Loucy (cell line): ENCODE measurements around the gene FAR2.

Experiments
- EZH2phosphoT487 ChIP-seq: fragments of 200-600 bp; IDR thresholded peaks from 2 replicates; pipeline ENCODE4 v1.6.1; 2018; ENCODE audit warnings: antibody characterized with exemption, mild to moderate bottlenecking, moderate library complexity, borderline replicate concordance
- TF ChIP-seq, protein P1 (sequence below): fragments of 200-600 bp; sonication (generic); conservative IDR thresholded peaks from 2 replicates; pipeline ENCODE4 v1.5.1; 2014; ENCODE audit warnings: mild to moderate bottlenecking, antibody characterized with exemption, low read length

DNA sequence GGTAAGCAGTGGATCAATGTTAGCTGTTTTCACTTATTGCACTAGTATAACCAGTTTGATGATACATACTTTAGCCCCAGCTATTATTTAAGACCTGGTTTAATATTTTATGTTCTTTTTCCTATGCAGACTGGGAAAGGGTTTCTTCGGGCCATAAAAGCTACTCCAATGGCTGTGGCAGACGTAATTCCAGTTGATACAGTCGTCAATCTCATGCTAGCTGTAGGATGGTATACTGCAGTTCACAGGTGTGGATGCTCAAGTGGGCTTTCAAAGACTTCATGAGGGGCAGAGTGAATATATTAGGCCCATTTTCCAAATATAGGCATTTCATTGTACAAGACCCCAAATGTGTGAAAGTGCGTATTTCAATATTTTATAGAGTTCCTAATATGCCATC is 161.8 kb downstream of the FAR2 start:
- TF ChIP-seq, protein P1, sequence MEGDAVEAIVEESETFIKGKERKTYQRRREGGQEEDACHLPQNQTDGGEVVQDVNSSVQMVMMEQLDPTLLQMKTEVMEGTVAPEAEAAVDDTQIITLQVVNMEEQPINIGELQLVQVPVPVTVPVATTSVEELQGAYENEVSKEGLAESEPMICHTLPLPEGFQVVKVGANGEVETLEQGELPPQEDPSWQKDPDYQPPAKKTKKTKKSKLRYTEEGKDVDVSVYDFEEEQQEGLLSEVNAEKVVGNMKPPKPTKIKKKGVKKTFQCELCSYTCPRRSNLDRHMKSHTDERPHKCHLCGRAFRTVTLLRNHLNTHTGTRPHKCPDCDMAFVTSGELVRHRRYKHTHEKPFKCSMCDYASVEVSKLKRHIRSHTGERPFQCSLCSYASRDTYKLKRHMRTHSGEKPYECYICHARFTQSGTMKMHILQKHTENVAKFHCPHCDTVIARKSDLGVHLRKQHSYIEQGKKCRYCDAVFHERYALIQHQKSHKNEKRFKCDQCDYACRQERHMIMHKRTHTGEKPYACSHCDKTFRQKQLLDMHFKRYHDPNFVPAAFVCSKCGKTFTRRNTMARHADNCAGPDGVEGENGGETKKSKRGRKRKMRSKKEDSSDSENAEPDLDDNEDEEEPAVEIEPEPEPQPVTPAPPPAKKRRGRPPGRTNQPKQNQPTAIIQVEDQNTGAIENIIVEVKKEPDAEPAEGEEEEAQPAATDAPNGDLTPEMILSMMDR, result no peak
- no peak for TF ChIP-seq EZH2phosphoT487
